Measurements from ENCODE around the gene B3GNT4. TPM values are rescaled to one million over a fixed set of nuclear protein-coding genes. Genes with fewer than 3 reads are reported as not detected.

The B3GNT4 gene
- total RNA-seq, 2 donors from 2014 or later: 2.4 TPM; not detected in 1

- ATAC-seq (ENCODE audit: insufficient number of reproducible peaks, low FRiP score, low read depth): no peak
- Histone ChIP-seq H3K9me3 (no peaks in the 10 kb centered on the region), H3K27me3 (replicated peaks; ENCODE audit: insufficient read depth) (no peaks in the 10 kb centered on the region), H3K4me3 (no peak overlapping the region), H3K27ac (no peak overlapping the region), H3K36me3 (peaks cover 43% of the 10 kb centered on the region), H3K4me1 (ENCODE audit: control insufficient read depth in 1 of 2, low read depth in 2 of 2) (no peaks in the 10 kb centered on the region)
- no peak for DNase-seq (ENCODE audit: low spot score)
- no peak for TF ChIP-seq CTCF (IDR thresholded peaks at IDR 0.05)
Measured at GRCh38 chr12:122235741-122236140, 32.2 kb downstream of the B3GNT4 start.

GRCh38 chr12:122238861-122239260 lies 35.4 kb downstream of the B3GNT4 start:
- Histone ChIP-seq H3K4me1 (ENCODE audit: control insufficient read depth in 1 of 2, low read depth in 2 of 2) (no peaks in the 10 kb centered on the region), H3K27ac (no peak overlapping the region), H3K36me3 (peaks cover 31% of the 10 kb centered on the region), H3K9me3 (no peaks in the 10 kb centered on the region), H3K27me3 (replicated peaks; ENCODE audit: insufficient read depth) (no peaks in the 10 kb centered on the region), H3K4me3 (no peak overlapping the region)
- DNase-seq (ENCODE audit: low spot score): no peak
- no peak for ATAC-seq (ENCODE audit: insufficient number of reproducible peaks, low FRiP score, low read depth)
- no peak for TF ChIP-seq CTCF (IDR thresholded peaks at IDR 0.05)

- H3K4me3 ChIP-seq: no peak overlapping the region
- H3K36me3 ChIP-seq: peaks cover 25% of the 10 kb centered on the region
- TF ChIP-seq CTCF (IDR thresholded peaks at IDR 0.05): no peak
- no peaks in the 10 kb centered on the region for H3K4me1 ChIP-seq (ENCODE audit: control insufficient read depth in 1 of 2, low read depth in 2 of 2)
- ATAC-seq (ENCODE audit: insufficient number of reproducible peaks, low FRiP score, low read depth) (no peak), DNase-seq (ENCODE audit: low spot score) (no peak)
- no peaks in the 10 kb centered on the region for H3K27me3 ChIP-seq (replicated peaks; ENCODE audit: insufficient read depth)
- no peak overlapping the region for H3K27ac ChIP-seq
- no peaks in the 10 kb centered on the region for H3K9me3 ChIP-seq
Measured at GRCh38 chr12:122243965-122244364, 40.5 kb downstream of the B3GNT4 start.

- TF ChIP-seq CTCF (IDR thresholded peaks at IDR 0.05): no peak
- Histone ChIP-seq H3K4me3 (no peak overlapping the region), H3K27me3 (replicated peaks; ENCODE audit: insufficient read depth) (no peaks in the 10 kb centered on the region), H3K9me3 (no peaks in the 10 kb centered on the region), H3K36me3 (peaks cover 30% of the 10 kb centered on the region), H3K4me1 (ENCODE audit: control insufficient read depth in 1 of 2, low read depth in 2 of 2) (no peaks in the 10 kb centered on the region), H3K27ac (no peak overlapping the region)
- no peak for ATAC-seq (ENCODE audit: insufficient number of reproducible peaks, low FRiP score, low read depth)
- DNase-seq (ENCODE audit: low spot score): no peak
Measured at GRCh38 chr12:122244565-122245371, 41.3 kb downstream of the B3GNT4 start.

GRCh38 chr12:122245553-122245952 lies 42.0 kb downstream of the B3GNT4 start:
- no peaks in the 10 kb centered on the region for H3K4me1 ChIP-seq (ENCODE audit: control insufficient read depth in 1 of 2, low read depth in 2 of 2)
- TF ChIP-seq CTCF (IDR thresholded peaks at IDR 0.05): no peak
- no peak overlapping the region for H3K4me3 ChIP-seq
- no peak for DNase-seq (ENCODE audit: low spot score)
- H3K9me3 ChIP-seq: no peaks in the 10 kb centered on the region
- H3K27ac ChIP-seq: no peak overlapping the region
- H3K27me3 ChIP-seq (replicated peaks; ENCODE audit: insufficient read depth): no peaks in the 10 kb centered on the region
- no peak for ATAC-seq (ENCODE audit: insufficient number of reproducible peaks, low FRiP score, low read depth)
- H3K36me3 ChIP-seq: peaks cover 37% of the 10 kb centered on the region
